Duodenal mucosa (tissue), 2 donors: Measurements from ENCODE around the gene STX8.

ENCODE experiments used
- H3K27ac ChIP-seq: one replicate; pipeline ENCODE4 v1.7.0; 2013; ENCODE audit warnings: low read depth, low read length
- H3K27me3 ChIP-seq, 2 donors: one replicate each; pipeline ENCODE4 v1.7.0; 2013; ENCODE audit warnings: low read length in 2 of 2, control low read depth in 1 of 2; ENCODE audit not compliant: insufficient read depth in 2 of 2, control insufficient read depth in 1 of 2
- H3K36me3 ChIP-seq, 2 donors: one replicate each; pipeline ENCODE4 v1.7.0; 2013; ENCODE audit warnings: low read length in 2 of 2, control low read depth in 1 of 2; ENCODE audit not compliant: insufficient read depth in 2 of 2, control insufficient read depth in 1 of 2
- H3K4me1 ChIP-seq, 2 donors: one replicate each; pipeline ENCODE4 v1.7.0; 2013; ENCODE audit warnings: low read length in 2 of 2, control low read depth in 1 of 2; ENCODE audit not compliant: insufficient read depth in 2 of 2, control insufficient read depth in 1 of 2
- H3K4me3 ChIP-seq, 2 donors: one replicate each; pipeline ENCODE4 v1.7.0; 2013; ENCODE audit warnings: low read length in 2 of 2, low read depth in 1 of 2
- H3K9ac ChIP-seq, 2 donors: one replicate each; pipeline ENCODE4 v1.7.0; 2013; ENCODE audit warnings: low read length in 2 of 2, low read depth in 1 of 2
- H3K9me3 ChIP-seq, 2 donors: one replicate each; pipeline ENCODE4 v1.7.0; 2013; ENCODE audit warnings: low read length in 2 of 2, control low read depth in 1 of 2; ENCODE audit not compliant: control insufficient read depth in 1 of 2

The STX8 gene

DNA sequence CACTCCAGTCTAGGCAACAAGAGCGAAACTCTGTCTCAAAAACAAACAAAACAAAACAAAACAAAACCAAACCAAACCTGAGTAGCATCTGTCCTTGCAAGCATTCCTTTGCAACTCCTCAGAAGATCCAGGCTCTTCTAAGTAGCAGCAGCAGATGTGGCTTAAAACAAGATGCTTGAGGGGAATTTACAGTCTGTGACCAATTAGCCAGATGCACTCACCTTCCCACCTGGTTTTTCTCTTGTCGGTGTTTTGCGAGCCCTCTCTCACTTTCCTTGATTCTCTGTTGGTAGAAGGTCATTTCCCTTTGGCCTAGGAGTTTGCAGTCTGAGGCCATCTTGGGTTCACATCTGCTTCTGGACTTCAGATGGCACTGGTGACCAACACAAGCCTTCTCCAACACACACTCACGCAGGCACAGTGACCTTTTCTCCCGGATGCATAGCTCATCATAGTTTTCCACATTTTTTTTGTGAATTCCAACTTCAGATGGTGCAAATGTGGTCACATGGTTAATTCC, 276.8 kb downstream of the STX8 start:
- no peak overlapping the region for H3K4me3 ChIP-seq
- no peaks in the 10 kb centered on the region for H3K9me3 ChIP-seq

DNA sequence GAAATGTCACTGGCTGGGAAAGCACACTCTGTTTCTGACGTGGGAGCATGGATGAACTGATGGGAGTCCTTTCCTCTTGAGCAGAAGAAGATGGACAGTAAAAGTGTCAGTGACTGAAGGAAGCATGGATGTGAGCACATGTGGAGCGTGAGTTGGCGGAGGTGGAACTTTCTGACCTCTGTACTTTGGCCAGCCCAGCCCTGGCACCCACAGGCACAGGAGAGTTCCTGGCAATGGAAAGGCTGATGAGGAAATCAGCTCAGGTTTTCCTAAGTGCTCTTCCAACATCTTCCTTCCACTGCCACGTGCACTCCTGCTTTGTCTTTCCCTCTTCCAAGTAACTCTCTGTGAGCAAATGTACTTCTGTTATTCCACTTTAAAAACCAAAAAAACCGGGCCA, 277.5 kb downstream of the STX8 start:
- Histone ChIP-seq H3K9me3 (no peaks in the 10 kb centered on the region), H3K36me3 (no peaks in the 10 kb centered on the region), H3K27ac (no peak overlapping the region), H3K4me1 (peaks cover 7 to 9% of the 10 kb centered on the region in 2 donors), H3K4me3 (no peak overlapping the region), H3K27me3 (no peaks in the 10 kb centered on the region), H3K9ac (no peak overlapping the region)

More for the DNA sequence above, 276.8 kb downstream of the STX8 start:
- Histone ChIP-seq H3K36me3 (no peaks in the 10 kb centered on the region), H3K9ac (no peak overlapping the region), H3K27me3 (no peaks in the 10 kb centered on the region), H3K4me1 (peaks cover 7 to 9% of the 10 kb centered on the region in 2 donors), H3K27ac (no peak overlapping the region)

DNA sequence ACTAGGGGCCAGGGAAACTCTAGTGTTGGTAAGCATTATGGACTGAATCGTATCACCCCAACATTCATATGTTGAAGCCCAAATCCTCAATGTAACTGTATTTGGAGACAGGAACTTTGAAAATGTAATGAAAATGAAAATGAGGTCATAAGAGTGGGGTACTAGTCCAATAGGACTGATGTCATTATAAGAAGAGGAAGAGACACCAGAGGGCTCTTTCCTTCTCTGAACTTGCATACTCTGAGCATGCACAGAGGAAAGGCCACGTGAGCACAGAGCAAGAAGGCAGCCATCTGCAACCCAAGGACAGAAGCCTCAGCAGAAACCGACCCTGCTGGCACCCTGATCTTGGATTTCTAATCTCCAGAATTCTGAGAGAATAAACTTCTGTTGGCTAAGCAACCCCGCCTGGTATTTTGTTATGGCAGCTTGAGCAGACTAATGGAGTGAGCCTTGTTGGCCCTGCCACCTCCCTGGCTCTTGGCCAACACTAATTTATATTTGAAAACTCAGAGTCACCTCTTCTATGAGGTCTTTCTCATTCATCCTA, 280.9 kb downstream of the STX8 start:
- Histone ChIP-seq H3K9me3 (no peaks in the 10 kb centered on the region), H3K9ac (no peak overlapping the region), H3K36me3 (no peaks in the 10 kb centered on the region), H3K4me1 (peaks cover 11 to 14% of the 10 kb centered on the region in 2 donors), H3K4me3 (no peak overlapping the region), H3K27ac (no peak overlapping the region), H3K27me3 (no peaks in the 10 kb centered on the region)

DNA sequence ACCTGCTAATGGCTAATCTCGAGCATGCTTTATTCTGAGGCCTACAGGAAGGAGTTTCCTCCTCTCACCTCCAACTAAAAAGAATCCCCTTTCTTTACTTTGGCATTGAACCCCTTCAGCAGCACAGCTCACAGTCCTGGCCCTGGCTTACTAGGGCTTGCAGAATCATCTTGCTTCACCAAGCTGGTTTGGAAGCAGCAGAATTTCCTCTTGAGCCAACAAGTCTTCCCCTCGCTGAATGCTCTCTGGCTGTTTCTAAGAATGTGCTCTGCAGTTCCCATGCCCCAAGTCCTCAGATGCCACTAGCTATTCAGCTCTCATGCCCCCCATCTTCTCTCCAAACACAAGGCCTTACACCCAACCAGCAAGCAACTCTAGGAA, 283.1 kb downstream of the STX8 start:
- Histone ChIP-seq H3K27ac (no peak overlapping the region), H3K4me3 (no peak overlapping the region), H3K36me3 (no peaks in the 10 kb centered on the region), H3K4me1 (peaks cover 4 to 6% of the 10 kb centered on the region in 2 donors), H3K9ac (no peak overlapping the region), H3K27me3 (no peaks in the 10 kb centered on the region), H3K9me3 (no peaks in the 10 kb centered on the region)

DNA sequence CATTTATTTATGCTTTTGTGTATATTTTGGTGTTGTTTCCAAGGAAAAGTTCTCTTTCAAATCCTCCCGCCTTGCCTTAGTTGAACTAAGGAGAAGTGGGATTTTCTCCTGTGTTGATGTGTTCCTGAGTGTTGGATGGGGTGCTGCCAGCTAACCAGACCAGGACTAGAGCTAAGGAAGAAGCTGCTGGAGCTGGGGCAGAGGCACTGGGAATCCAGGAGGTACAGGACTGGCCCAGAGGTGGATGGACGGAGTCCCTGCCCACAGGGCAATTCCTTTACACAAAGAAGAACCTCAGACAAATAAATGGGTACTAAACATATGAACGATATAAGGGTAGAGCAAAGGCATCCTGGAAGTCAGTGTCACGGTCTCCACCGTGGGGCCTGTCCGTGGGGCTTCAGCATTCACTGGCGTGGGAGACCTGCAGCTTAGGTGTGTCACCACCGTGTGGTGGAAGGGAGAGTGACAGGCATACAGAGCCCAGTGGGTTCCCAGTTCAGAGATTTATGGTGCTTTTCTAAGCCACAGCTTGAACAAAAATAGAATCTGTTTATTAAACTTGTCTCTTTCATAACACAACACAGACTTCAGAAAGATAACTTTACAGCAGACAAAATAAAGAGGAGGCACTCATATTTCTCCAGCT, 283.6 kb downstream of the STX8 start:
- Histone ChIP-seq H3K4me1 (peaks cover 4 to 6% of the 10 kb centered on the region in 2 donors), H3K27ac (no peak overlapping the region), H3K36me3 (no peaks in the 10 kb centered on the region), H3K9ac (no peak overlapping the region), H3K9me3 (no peaks in the 10 kb centered on the region), H3K27me3 (no peaks in the 10 kb centered on the region), H3K4me3 (no peak overlapping the region)

DNA sequence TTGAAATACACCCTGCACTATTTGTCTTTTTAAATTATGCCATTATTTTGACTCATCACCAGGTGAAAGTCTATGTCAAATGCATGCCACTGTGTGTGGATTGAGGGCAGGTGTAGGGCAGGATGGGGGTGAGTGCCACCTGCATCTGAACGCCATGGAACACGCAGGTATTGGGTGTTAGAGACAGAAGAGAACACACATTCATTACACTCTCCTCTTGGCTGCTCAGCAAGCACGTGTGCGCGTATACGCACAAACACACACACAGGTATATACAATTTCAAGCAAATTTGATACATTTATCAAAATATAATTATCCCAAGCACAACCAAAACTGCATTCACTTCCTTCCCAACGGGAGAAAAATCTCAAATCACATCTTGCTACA, 285.4 kb downstream of the STX8 start:
- Histone ChIP-seq H3K27me3 (no peaks in the 10 kb centered on the region), H3K9me3 (no peaks in the 10 kb centered on the region), H3K27ac (no peak overlapping the region), H3K4me3 (no peak overlapping the region), H3K9ac (no peak overlapping the region), H3K36me3 (no peaks in the 10 kb centered on the region), H3K4me1 (peaks cover 4 to 6% of the 10 kb centered on the region in 2 donors)

DNA sequence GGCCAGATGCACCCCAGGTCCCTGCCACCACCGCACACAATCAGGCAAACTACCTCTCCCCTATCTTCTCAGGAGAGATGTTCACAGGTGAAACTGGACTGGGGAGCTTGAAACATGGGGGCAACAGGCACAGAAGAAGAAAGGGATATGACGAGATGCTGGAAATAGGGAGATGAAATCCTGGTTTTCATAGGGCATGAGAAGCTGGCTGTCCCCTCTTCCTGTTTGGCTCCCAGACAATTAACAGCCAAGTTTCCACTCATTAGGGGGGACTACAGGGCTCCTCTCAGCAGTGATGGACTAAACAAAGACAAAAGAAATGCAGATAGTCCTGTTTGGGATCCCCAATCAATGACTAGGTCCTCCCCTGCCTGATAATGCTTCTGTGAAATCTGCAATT, 288.3 kb downstream of the STX8 start:
- H3K9ac ChIP-seq: no peak overlapping the region
- no peak overlapping the region for H3K4me3 ChIP-seq
- H3K36me3 ChIP-seq: no peaks in the 10 kb centered on the region
- no peaks in the 10 kb centered on the region for H3K9me3 ChIP-seq
- no peaks in the 10 kb centered on the region for H3K27me3 ChIP-seq
- H3K27ac ChIP-seq: no peak overlapping the region
- H3K4me1 ChIP-seq: peaks cover 5 to 6% of the 10 kb centered on the region in 2 donors

DNA sequence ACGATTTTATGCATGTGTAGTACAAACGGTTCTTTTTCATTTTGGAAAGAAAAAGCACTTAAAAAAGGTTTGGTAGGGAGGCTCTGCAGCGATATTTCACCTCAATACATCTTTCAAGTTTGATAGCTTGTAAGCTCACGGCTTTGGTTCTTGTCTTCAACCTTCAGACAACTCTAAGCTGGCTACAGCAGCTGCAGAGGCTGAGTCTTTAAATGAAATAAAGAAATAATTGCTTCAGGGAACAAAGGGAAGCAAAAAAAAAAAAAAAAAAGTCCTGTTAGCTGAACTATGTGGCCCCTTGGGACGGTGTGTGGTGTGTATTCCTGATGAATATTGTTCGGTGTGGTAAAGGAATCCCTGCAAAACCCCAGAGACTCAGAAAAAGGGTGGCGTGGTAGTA, 289.2 kb downstream of the STX8 start:
- no peak overlapping the region for H3K27ac ChIP-seq
- peaks cover 0 to 5% of the 10 kb centered on the region in 2 donors for H3K4me1 ChIP-seq
- H3K27me3 ChIP-seq: no peaks in the 10 kb centered on the region
- no peaks in the 10 kb centered on the region for H3K9me3 ChIP-seq
- H3K4me3 ChIP-seq: no peak overlapping the region
- H3K9ac ChIP-seq: no peak overlapping the region
- no peaks in the 10 kb centered on the region for H3K36me3 ChIP-seq

DNA sequence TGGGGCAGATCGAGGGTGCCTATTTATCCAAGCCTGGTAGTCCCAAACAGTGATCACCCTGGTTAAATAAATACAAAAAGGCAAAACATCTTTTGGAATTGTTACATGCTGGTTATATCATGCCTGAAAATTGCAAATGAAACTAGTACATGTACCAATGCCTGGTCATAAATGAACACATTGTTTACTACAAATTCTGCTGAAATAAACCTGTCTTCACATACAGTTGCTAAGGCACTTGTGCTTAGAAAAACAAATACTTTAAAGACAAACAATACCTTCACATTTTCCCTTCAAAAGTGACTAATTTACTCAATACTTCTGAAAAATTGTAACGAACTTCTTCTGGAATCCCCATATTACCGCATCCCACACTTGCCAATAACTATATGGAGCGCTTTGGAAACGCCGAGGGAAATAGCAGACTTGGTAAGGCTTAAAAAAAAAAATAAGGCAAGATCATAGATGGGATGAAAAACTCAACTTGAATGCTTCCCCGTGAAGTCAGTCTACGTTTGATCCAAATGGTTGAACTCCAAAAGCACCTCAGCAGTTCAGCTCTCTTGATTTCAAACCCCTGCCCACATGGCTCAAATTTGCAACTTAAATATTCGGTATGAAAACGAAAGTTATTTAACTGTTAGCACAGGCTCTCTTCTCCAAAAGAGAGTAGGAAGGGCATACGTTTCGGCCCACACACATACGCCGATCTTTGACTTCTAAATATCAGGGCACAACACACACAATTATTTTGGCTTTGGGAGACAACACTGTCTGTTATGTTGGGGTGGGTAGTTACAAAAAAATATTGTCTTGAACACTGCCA, 289.8 kb downstream of the STX8 start:
- H3K27ac ChIP-seq: no peak overlapping the region
- H3K9ac ChIP-seq: no peak overlapping the region
- H3K9me3 ChIP-seq: no peaks in the 10 kb centered on the region
- no peaks in the 10 kb centered on the region for H3K27me3 ChIP-seq
- peaks cover 0 to 5% of the 10 kb centered on the region in 2 donors for H3K4me1 ChIP-seq
- H3K4me3 ChIP-seq: no peak overlapping the region
- no peaks in the 10 kb centered on the region for H3K36me3 ChIP-seq

DNA sequence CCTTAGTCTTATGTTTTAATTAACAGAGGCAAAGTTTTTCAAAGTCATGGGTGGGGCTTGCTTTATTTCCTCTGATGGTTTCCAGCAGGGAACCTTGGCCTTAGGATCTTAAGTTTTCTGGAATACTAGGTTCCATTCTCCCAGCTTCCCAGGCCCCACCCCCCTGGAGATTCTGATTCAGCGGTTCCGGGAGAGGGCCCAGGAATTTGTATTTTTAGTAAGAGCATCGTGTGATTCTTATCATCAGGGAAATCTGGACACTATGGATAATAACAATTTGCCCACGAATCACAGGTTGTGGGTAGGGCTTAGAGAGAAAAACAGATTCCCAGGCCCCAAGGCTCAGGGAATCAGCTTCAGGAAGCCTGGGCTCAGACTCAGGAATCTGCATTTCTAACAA, 290.7 kb downstream of the STX8 start:
- H3K4me3 ChIP-seq: no peak overlapping the region
- peaks cover 0 to 5% of the 10 kb centered on the region in 2 donors for H3K4me1 ChIP-seq
- no peaks in the 10 kb centered on the region for H3K36me3 ChIP-seq
- H3K27me3 ChIP-seq: no peaks in the 10 kb centered on the region
- no peak overlapping the region for H3K27ac ChIP-seq
- H3K9ac ChIP-seq: no peak overlapping the region
- no peaks in the 10 kb centered on the region for H3K9me3 ChIP-seq
